ENCODE measurements around the gene PATE4. TPM values are rescaled to one million over a fixed set of nuclear protein-coding genes. Genes with fewer than 3 reads are reported as not detected.

Gene PATE4, protein sequence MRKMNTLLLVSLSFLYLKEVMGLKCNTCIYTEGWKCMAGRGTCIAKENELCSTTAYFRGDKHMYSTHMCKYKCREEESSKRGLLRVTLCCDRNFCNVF
- not detected in 2 replicates for polyA plus RNA-seq (2011; rRNA removed)
- polyA minus RNA-seq (2011; rRNA and poly(A)+ RNA removed) = not detected in 2 replicates

DNA sequence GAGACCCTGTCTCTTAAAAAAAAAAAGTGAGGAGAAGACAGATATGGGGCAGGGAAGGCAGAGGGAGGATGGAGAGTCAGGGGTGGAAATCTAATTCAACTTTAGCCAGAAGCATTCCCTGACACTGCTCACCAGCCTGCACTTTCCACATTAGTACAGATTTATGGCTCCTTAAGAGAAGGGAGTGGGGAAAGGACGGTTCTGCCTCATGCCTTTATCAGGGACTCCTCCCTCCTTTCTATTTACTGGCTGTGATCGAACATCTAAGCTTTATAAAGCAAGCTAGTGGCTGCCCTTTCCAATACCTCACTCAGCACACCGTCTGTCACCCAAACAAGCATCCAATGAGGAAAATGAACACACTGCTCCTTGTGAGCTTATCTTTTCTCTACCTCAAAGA is at the start of gene PATE4:
TSS of gene PATE4 (plus strand) at position 301 of the 400 bp plus-strand sequence. CDS start at position 345, 44 bp downstream.
- no peak for DNase-seq (ENCODE audit: low read depth, low spot score)
- no peak within 1 kb of the TSS for H3K4me3 ChIP-seq (ENCODE audit: low read depth, low read length)
- H3K27ac ChIP-seq (ENCODE audit: low read depth, low read length) = no peak within 1 kb of the TSS
- no peaks in the 10 kb centered on the region for H3K27me3 ChIP-seq (ENCODE audit: control insufficient read depth, insufficient read depth, low read length)
- H3K9me3 ChIP-seq (ENCODE audit: control insufficient read depth, insufficient read depth, low read length) = no peaks in the 10 kb centered on the region
- TF ChIP-seq, protein P1, sequence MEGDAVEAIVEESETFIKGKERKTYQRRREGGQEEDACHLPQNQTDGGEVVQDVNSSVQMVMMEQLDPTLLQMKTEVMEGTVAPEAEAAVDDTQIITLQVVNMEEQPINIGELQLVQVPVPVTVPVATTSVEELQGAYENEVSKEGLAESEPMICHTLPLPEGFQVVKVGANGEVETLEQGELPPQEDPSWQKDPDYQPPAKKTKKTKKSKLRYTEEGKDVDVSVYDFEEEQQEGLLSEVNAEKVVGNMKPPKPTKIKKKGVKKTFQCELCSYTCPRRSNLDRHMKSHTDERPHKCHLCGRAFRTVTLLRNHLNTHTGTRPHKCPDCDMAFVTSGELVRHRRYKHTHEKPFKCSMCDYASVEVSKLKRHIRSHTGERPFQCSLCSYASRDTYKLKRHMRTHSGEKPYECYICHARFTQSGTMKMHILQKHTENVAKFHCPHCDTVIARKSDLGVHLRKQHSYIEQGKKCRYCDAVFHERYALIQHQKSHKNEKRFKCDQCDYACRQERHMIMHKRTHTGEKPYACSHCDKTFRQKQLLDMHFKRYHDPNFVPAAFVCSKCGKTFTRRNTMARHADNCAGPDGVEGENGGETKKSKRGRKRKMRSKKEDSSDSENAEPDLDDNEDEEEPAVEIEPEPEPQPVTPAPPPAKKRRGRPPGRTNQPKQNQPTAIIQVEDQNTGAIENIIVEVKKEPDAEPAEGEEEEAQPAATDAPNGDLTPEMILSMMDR (IDR thresholded peaks at IDR 0.05; ENCODE audit: low read depth, low read length) = no peak
- CTCF ChIA-PET = no interaction called here
- POLR2A ChIA-PET = no interaction called here

DNA sequence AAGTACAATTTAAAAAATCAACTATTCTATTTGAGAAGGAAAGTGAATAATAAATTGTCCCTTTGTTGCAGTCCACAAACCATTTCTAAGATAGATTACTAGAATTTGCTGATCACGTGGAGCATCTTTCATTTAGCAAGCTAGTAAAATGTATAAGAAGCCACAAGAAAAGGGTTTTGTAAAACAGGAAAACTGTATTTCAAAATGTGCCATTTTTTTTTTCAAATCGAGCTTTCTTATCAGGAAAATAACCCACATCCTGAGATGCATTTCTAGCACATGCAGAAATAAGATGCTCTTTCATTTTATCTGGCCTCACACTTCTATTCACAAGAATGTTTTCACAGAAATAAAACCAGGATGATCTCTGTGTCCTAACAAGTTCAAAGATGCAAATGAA is 48.4 kb upstream of the PATE4 start:
- TF ChIP-seq, protein P1 (IDR thresholded peaks at IDR 0.05; ENCODE audit: low read depth, low read length) = no peak
- no peak for DNase-seq (ENCODE audit: low read depth, low spot score)
- H3K27ac ChIP-seq (ENCODE audit: low read depth, low read length) = no peak overlapping the region
- POLR2A ChIA-PET = no interaction called here
- no peak overlapping the region for H3K4me3 ChIP-seq (ENCODE audit: low read depth, low read length)
- H3K9me3 ChIP-seq (ENCODE audit: control insufficient read depth, insufficient read depth, low read length) = no peaks in the 10 kb centered on the region
- CTCF ChIA-PET = no interaction called here
- no peaks in the 10 kb centered on the region for H3K27me3 ChIP-seq (ENCODE audit: control insufficient read depth, insufficient read depth, low read length)

DNA sequence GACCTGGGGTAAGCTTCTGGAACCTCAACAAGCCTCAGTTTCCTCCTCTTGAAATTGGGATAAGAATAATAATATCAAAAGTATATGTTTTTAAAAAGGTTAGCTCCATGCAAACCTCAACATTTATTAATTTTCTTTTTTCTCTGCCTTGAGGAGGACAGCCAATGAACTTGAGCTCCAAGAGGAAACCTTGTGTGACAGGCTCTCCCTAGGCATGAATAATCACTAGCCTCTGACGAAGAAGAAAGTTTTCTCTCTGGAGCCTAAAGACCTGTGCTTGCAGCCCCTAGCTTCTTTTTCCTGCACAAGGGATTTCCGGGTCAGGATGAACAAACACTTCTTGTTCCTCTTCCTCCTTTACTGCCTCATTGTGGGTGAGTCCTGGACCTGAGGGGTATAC is 45.3 kb upstream of the PATE4 start, which contains the start of gene PATE3:
TSS of gene PATE3 (plus strand) at position 301 of the 400 bp plus-strand sequence. CDS start at position 326, 25 bp downstream.
- CTCF ChIA-PET = no interaction called here

DNA sequence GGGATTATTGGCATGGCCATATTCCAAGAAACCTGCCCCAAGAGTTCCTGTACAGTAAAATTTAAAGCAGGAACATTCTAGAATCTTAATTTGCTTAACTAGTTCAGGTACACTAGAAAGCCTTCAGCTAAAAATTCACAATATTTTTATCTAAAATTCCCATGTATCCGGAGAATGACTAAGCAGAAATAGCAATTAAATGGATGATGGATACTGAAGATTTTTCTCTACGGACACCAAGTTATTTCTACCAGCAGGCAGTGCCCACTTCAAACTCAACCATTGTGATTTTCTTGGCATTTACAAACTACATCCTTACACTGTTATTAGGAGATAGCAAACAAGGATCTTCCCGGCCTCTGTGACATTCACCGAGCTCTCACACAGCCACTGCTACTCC is 42.3 kb upstream of the PATE4 start:
- H3K27ac ChIP-seq (ENCODE audit: low read depth, low read length) = no peak overlapping the region
- CTCF ChIA-PET = no interaction called here
- TF ChIP-seq, protein P1 (IDR thresholded peaks at IDR 0.05; ENCODE audit: low read depth, low read length) = no peak
- no peak overlapping the region for H3K4me3 ChIP-seq (ENCODE audit: low read depth, low read length)
- no peaks in the 10 kb centered on the region for H3K9me3 ChIP-seq (ENCODE audit: control insufficient read depth, insufficient read depth, low read length)
- DNase-seq (ENCODE audit: low read depth, low spot score) = no peak
- H3K27me3 ChIP-seq (ENCODE audit: control insufficient read depth, insufficient read depth, low read length) = no peaks in the 10 kb centered on the region
- POLR2A ChIA-PET = no interaction called here

More for the DNA sequence above, 45.3 kb upstream of the PATE4 start, which contains the start of gene PATE3:
- Histone ChIP-seq H3K4me3 (ENCODE audit: low read depth, low read length) (no peak within 1 kb of the TSS), H3K27ac (ENCODE audit: low read depth, low read length) (no peak within 1 kb of the TSS), H3K27me3 (ENCODE audit: control insufficient read depth, insufficient read depth, low read length) (no peaks in the 10 kb centered on the region), H3K9me3 (ENCODE audit: control insufficient read depth, insufficient read depth, low read length) (no peaks in the 10 kb centered on the region)
- TF ChIP-seq, protein P1 (IDR thresholded peaks at IDR 0.05; ENCODE audit: low read depth, low read length) = no peak
- POLR2A ChIA-PET = no interaction called here
- no peak for DNase-seq (ENCODE audit: low read depth, low spot score)

DNA sequence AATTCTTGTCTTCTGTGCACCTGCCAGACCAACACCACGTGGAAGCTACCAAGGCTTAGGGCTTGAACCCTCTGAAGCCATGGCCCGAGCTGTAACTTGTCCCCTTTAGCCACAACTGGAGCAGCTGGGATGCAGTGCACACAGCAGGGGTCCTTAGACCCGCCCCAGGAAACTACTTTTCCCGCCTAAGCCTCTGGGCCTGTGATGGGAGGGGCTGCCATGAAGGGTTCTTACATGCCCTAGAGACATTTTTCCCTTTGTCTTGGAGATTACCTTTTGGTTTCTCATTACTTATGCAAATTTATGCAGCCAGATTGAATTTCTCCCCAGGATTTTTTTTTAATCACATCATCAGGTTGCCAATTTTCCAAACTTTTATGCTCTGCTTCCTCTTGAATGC is 35.5 kb upstream of the PATE4 start:
- TF ChIP-seq, protein P1 (IDR thresholded peaks at IDR 0.05; ENCODE audit: low read depth, low read length) = no peak
- Histone ChIP-seq H3K27me3 (ENCODE audit: control insufficient read depth, insufficient read depth, low read length) (no peaks in the 10 kb centered on the region), H3K4me3 (ENCODE audit: low read depth, low read length) (no peak overlapping the region), H3K9me3 (ENCODE audit: control insufficient read depth, insufficient read depth, low read length) (no peaks in the 10 kb centered on the region), H3K27ac (ENCODE audit: low read depth, low read length) (no peak overlapping the region)
- DNase-seq (ENCODE audit: low read depth, low spot score) = no peak
- POLR2A ChIA-PET = no interaction called here
- CTCF ChIA-PET = no interaction called here

Measured in AG04450 (cell line).